HG02588 (cell line): ENCODE results near the gene SCD5.

Experiments used
- ATAC-seq: cut with Tn5 transposase; IDR thresholded peaks from one replicate; pipeline ENCODE4 v1.9.1; 2021; ENCODE audit warnings: mild to moderate bottlenecking, moderate library complexity; ENCODE audit not compliant: unreplicated experiment

The SCD5 gene

GRCh38 chr4:82697561-82697960 is 101.0 kb downstream of the SCD5 start:
- ATAC-seq = no peak

- no peak for ATAC-seq
Observed at GRCh38 chr4:82696117-82696860, 102.3 kb downstream of the SCD5 start.

GRCh38 chr4:82694892-82695291 is 103.7 kb downstream of the SCD5 start:
- ATAC-seq = no peak

GRCh38 chr4:82694046-82694445 is 104.5 kb downstream of the SCD5 start:
- ATAC-seq = no peak

GRCh38 chr4:82692101-82692780 is 106.4 kb downstream of the SCD5 start:
- ATAC-seq = no peak

GRCh38 chr4:82691431-82691830 is 107.2 kb downstream of the SCD5 start:
- ATAC-seq = no peak

GRCh38 chr4:82688091-82688795 is 110.4 kb downstream of the SCD5 start:
- no peak for ATAC-seq

GRCh38 chr4:82687531-82687930 is 111.1 kb downstream of the SCD5 start:
- no peak for ATAC-seq

- no peak for ATAC-seq
Observed at GRCh38 chr4:82681754-82682153, 116.8 kb downstream of the SCD5 start.

- ATAC-seq = no peak
Observed at GRCh38 chr4:82680834-82681233, 117.8 kb downstream of the SCD5 start.

- ATAC-seq = no peak
Observed at GRCh38 chr4:82679531-82679930, 119.1 kb downstream of the SCD5 start.

GRCh38 chr4:82678051-82678450 is 120.5 kb downstream of the SCD5 start:
- no peak for ATAC-seq

GRCh38 chr4:82677327-82677726 is 121.3 kb downstream of the SCD5 start:
- ATAC-seq = no peak

- no peak for ATAC-seq
Observed at GRCh38 chr4:82667761-82668480, 130.7 kb downstream of the SCD5 start.

- no peak for ATAC-seq
Observed at GRCh38 chr4:82666970-82667665, 131.5 kb downstream of the SCD5 start.

GRCh38 chr4:82661181-82661992 is 137.2 kb downstream of the SCD5 start:
- ATAC-seq = no peak

GRCh38 chr4:82652062-82652461 is 146.5 kb downstream of the SCD5 start:
- no peak for ATAC-seq

GRCh38 chr4:82650868-82651267 is 147.7 kb downstream of the SCD5 start:
- ATAC-seq = no peak

- ATAC-seq = no peak
Observed at GRCh38 chr4:82648356-82648755, 150.2 kb downstream of the SCD5 start.
